HG03103 (cell line): ENCODE data around the gene CACNA2D3.
"Not testable (repeated sequence)": the region's sequence is repeated elsewhere in the genome, so short reads cannot be mapped to it uniquely, and the experiment has no call there.

Experiments
- ATAC-seq: cut with Tn5 transposase; IDR thresholded peaks from one replicate; pipeline ENCODE4 v1.9.1; 2021; ENCODE audit warnings: low read depth; ENCODE audit not compliant: unreplicated experiment

The CACNA2D3 gene

GRCh38 chr3:54600441-54601204, 478.3 kb downstream of the CACNA2D3 start:
- ATAC-seq = no peak

DNA sequence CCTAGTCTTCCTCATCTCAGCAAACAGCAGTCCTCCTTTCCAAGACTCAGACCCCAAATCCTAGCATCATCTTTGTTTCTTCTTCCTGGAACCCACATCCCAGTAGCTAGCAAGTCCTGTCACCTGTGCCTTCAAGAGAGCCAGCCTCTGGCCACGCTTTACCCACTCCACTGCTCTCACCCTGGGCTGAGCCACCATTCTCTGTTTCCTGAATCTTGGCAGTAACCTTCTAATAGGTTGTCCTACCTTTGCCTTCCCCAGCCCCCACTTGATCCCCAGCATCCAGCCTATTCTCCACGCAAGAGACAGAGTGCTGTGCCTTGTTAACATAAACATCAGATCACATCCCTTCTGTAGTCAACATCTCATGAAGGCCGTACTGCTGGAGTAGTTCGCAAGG, 482.1 kb downstream of the CACNA2D3 start:
- no peak for ATAC-seq

DNA sequence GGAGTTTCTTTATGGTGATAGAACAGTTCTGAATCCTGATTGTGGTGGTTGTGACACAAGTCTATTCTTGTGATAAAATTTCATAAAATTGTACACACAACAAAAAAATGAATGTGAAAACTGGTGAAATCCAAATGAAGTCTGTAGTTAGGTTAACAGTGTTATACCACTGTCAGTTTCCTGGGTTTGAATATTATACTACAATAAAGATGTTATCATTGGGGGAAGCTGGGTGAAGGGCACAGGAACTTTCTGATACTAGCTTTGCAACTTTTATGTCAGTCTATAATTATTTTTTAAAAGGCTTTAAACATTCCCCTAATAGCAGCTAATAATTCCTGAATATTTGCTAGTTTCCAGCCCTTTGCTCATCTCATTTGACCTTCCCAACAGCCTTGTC, 485.7 kb downstream of the CACNA2D3 start:
- ATAC-seq = no peak

DNA sequence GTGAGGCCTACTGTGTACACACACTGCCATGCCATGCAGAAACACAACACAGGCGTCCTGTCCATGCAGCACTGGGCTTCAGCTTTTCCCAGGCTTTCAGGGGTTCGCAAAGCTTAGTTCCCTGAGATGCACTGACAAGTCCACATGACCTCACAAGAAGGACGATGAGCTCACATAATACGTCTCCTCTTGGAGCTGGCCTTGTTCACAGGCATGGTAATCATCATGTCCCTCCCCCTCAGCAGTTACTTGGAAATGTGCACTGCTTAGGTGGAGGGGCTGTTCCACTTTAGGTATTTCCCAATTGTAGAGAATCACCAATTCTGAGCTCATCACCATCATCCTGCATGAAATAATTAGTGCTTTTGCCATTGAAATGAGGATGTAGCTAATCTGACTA, 496.7 kb downstream of the CACNA2D3 start:
- no peak for ATAC-seq

GRCh38 chr3:54619531-54619930, 497.2 kb downstream of the CACNA2D3 start:
- ATAC-seq = no peak

- ATAC-seq = no peak
Measured at GRCh38 chr3:54621184-54621583, 498.8 kb downstream of the CACNA2D3 start.

DNA sequence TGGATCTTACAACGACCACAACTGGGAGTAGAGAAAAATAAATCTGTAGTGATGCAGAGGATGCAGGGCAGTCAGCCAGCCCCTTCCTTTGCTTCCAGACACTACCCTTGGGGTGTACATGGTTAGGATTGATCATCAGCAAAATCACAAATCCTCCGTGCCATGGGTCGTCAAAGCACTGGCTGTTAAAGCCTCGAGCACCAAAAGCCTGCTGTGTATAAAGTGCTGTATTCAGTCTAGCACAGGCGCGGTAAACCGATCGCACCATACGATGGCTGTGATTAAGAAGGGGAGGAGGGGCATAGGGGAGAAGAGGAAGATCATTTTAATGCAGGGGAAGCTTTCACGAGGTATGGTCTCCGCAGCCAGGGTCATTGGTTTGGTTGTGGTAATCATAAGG, 500.3 kb downstream of the CACNA2D3 start:
- ATAC-seq = no peak

- no peak for ATAC-seq
Measured at GRCh38 chr3:54625805-54626787, 503.7 kb downstream of the CACNA2D3 start.

DNA sequence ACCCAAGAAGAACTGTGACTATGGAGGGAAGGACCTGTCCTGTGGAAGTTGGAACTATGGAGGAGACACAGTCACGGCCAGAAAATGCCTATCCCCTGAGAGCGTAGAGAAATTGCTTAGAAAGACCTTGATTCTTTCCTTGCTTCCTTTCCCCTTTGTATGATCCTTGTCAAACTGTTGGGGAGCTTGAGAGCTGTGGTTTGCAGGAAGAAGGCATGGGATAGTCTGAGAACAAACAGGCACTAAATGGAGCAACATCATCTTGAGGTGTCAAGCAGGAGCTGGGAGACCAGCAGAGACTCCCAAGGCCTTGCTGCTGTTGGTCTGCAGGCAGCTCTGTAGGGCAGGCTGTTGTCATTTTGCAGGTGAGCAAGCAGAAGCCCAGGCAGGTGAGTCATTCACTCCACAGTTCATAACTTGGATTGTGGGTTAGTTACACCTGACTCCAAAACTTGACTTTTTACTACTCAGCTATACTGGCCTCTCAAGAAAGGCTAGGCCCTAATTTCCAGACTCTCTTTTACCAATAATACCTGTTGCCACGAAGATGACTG, 506.6 kb downstream of the CACNA2D3 start:
- ATAC-seq = no peak

- no peak for ATAC-seq
Measured at GRCh38 chr3:54630101-54630623, 507.8 kb downstream of the CACNA2D3 start.

- ATAC-seq = not testable (repeated sequence)
Measured at GRCh38 chr3:54631001-54631400, 508.6 kb downstream of the CACNA2D3 start.

- ATAC-seq = no peak
Measured at GRCh38 chr3:54631516-54632325, 509.4 kb downstream of the CACNA2D3 start.

DNA sequence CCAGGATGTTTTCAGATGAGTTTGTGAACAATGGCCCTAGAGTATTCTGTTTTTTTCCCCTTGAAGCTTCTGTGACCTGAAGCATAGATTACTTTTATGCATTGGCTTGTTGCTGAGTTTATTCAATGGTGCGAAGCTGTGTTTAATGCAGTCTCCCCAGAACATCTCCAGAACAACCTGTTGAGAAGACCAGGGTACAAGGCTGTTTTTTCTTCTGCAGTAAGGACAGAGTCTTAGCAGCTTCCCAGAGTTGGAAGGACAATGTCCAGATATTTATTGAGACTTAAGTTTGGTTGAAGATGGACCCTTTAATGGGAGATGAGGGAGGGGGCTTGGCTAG, 509.9 kb downstream of the CACNA2D3 start:
- ATAC-seq = no peak

GRCh38 chr3:54632834-54633233, 510.5 kb downstream of the CACNA2D3 start:
- no peak for ATAC-seq

DNA sequence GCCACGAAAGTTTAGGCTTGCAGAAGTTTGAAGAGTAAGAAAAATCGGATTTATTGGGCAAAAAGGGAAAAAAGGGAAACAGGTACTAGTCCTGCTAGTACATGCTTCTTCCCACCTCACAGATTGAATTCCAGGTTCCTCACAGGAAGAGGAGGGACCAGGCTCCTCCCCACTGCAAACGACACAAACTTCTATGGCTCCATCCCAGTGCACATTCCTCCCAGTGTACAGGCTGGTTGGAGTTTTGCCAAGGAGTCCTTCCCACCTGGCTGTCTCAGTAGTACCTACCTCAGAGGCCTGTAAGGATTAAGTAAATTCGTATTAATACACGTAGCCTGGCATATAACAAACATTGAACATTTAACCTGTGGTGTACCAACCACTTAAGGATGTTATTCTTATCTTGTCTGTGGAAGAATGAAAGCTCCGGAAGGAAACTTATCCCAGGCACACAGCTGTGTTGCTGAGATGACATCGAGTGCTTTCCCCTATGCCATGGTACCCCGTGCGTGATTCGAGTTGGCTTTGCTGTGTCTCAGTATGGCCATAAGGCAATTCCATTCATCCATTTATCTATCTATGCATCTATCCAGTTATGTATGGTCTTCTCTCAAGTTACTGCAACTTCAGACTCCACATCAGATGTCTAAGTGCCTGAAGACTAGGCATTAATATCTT, 511.2 kb downstream of the CACNA2D3 start:
- ATAC-seq = no peak

GRCh38 chr3:54634122-54634469, 511.7 kb downstream of the CACNA2D3 start:
- ATAC-seq = no peak

GRCh38 chr3:54639790-54640372, 517.5 kb downstream of the CACNA2D3 start:
- not testable (repeated sequence) for ATAC-seq

- ATAC-seq = no peak
Measured at GRCh38 chr3:54641226-54642014, 519.1 kb downstream of the CACNA2D3 start.

GRCh38 chr3:54642147-54642546, 519.8 kb downstream of the CACNA2D3 start:
- no peak for ATAC-seq
